Measurements from ENCODE around the gene HDDC3.
"Not testable (repeated sequence)": the region's sequence is repeated elsewhere in the genome, so short reads cannot be mapped to it uniquely, and the experiment has no call there.

Gene HDDC3

DNA sequence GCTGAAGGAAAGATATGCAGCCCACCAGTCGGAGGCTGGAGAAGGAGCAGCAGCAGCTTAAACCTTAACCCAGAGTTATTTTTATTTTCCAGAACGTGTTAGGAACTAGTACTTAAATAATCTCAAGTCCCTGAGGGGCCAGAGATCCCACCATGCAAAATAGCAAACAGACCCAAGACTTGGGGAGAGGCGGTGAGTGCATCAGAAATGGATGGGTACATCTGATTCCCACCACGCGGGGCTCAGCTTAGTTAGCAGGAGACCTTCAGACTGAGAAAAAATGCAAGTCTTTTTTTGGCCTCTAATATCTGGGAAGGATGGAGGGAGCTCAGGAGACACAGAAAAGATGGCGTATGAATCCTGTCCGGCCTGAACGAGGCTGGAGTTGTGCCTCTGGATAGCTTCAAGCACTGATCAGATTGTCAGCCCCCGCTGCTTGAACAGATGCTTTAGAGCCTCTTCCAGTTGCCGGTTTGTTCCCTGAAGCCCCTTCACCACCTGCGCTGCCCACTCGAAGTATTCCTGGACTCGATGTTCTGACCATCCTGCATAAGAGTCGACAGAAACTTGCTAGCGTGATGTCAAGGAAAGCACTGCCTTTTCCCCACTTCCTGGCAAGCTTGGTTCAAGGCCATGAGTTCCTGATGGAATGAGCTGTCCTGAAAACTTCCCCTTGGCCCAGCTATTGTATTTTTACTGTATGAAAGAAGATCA, 1.3 kb downstream of the HDDC3 start:
- DNase-seq (ENCODE audit: low read depth): no peak

DNA sequence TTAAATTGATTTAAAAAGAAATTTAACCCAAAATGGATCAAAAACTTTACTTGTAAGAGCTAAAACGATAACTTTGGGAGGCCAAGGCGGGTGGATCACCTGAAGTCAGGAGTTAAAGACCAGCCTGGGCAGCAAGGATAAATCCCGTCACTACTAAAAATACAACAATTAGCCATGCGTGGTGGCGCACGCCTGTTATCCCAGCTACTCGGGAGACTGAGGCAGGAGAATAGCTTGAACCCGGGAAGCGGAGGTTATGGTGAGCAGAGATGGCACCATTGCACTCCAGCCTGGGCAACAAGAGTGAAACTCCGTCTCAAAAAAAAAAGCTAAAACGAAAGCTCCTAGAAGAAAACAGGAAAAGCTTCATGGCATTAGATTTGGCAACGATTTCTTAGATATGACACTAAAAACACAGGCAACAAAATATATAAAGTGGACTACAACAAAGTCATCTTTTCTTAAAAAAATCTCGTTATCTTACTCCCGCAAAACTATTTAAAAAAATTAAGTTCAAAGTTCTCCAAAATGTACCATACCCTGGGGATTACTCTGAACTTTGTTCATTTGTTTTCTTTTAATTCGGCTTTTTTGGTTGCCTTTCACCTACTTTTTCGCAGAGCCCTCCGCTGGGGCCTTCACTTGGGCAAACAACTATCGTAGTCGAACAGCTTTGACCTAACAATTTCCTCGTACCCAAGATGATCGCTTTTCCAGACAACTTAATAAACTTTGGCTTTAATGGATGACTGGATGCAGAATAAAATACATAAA, 2.9 kb downstream of the HDDC3 start:
- DNase-seq (ENCODE audit: low read depth): no peak

DNA sequence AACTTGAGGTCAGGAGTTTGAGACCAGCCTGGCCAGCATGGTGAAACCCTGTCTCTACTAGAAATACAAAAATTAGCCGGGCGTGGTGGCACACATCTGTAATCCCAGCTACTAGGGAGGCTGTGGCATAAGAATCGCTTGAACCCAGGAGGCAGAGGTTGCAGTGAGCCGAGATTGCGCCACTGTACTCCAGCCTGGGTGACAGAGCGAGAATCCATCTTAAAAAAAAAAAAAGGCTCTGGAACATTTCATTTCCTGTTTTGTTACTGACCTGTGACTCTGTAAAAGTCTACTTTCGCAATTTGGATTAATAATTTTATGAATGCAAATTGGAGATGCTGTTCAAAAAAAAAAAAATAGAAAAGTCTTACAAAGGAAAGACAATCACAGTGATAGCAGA, 4.2 kb downstream of the HDDC3 start:
- not testable (repeated sequence) for DNase-seq (ENCODE audit: low read depth)

DNA sequence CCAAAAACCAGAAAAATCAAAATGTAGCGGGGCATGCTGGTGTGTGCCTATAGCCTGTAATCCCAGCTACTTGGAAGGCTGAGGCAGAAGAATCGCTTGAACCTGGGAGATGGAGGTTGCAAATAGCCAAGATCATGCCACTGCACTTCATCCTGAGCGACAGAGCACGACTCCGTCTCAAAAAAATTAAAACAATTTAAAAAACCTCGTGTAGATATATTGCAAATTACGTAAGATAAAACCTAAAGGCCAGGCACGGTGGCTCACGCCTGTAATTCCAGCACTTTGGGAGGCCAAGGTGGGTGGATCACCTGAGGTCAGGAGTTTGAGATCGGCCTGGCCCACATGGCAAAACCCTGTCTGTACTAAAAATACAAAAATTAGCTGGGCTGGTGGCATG, 5.6 kb downstream of the HDDC3 start:
- DNase-seq (ENCODE audit: low read depth): not testable (repeated sequence)

DNA sequence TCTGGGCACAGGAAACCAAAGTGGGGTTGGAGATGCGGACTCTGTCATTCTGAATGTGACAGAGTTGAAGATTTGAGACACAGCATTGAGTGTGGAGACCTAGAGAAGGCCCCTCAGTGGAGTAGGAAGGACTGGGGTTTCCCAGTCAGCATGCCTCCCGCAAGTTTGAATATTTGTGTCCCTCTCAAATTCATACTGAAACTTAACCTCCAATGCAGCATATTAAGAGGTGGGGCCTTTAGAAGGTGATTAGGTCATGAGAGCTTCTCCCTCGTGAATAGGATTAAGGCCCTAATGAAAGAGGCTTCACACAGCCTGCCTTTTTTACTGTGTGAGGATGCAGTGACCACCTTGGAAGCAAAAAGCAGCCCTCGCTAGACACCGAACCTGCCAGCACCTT, 8.0 kb downstream of the HDDC3 start:
- no peak for DNase-seq (ENCODE audit: low read depth)

DNA sequence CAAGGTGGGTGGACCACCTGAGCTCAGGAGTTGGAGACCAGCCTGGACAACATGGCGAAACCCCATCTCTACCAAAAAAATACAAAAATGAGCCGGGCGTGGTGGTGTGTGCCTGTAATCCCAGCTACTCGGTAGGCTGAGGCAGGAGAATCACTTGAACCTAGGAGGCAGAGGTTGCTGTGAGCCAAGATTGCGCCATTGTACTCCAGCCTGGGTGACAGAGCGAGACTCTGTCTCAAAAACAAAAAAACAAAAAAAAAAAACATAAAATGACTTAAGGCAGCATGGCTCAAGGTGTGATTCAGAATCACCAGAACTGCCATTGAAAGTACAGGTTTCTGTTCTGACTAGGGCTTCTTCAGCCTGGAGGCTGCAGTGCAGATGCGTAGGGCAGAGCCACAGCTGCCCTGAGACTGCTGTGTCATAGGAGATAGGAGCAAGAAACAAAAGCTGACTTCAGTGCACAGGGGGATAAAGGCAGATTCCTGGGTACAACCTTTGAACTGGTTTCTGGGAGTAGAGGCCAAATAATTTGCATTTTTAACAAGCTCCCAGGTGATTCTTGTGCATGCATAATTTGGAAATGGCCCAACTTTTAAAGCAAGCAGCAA, 9.5 kb downstream of the HDDC3 start:
- not testable (repeated sequence) for DNase-seq (ENCODE audit: low read depth)

DNA sequence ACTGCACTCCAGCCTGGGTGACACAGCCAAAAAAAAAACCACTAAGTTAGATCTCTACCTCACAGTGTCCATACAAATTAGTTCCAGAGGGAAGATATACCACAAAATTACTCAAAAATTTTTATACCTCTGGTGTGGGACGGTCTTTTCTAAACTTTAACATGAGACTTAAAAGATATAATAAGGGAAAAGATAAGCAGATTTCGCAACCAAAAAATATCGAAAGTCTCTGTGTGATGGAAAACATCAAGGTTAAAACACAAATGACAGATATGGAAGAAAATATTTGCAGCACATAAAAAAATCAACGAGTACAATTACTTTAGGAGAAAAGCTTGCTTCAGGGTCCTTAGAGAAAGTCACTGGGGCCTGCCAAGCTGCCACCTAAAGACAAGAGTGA, 10.5 kb downstream of the HDDC3 start:
- no peak for DNase-seq (ENCODE audit: low read depth)

DNA sequence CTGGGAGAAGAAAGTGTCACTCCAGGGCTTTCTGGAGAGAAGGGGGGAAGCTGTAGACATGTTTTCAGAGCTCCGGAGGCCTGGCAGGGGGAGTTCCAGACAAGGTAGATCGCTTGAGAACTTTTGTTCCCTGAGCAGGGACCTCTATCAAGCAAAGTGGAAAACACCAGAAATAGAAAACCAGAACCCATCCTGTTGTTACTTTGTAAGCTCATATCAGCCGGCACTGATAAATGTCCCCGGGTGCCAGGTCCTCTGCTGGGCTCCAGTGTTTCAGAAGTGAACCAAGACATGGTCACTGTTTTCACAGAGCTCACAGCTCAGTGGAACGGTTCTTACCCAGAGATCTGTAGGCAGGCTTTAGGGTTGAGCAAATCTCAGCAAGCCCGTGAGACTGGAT, 13.5 kb downstream of the HDDC3 start:
- no peak for DNase-seq (ENCODE audit: low read depth)

DNA sequence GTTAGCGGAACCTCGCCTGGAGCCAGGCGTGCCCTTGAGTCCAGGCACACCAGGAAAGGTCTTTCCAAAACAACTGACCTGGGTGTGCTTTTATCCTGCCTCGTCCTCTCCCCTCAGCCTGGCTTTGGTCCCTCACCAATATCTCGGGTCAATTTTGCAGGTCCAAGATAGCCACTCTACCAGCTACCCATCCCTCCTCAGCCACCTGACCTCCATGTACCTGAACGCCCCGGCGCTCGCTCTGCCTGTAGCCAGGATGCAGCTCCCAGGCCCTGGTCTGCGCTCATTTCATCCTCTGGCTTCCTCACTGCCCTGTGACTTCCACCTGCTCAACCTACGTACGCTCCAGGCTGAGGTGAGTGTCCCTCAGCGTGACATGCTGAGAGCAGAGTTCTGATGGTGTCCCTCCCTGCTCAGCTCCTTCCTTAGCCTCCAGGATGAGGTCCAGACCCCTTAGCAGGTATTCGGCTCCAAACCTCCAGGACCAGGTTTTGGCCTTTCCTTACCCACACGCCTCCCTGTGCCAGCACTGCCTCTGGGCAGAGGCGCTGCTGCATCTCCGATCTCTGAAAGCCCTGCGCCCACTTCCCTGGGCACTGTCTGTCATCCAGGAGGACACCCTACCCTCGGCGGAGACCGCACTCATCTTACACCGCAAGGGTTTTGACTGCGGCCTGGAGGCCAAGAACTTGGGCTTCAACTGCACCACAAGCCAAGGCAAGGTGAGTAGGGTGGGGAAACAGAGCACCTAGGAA, 14.1 kb downstream of the HDDC3 start:
- no peak for DNase-seq (ENCODE audit: low read depth)

DNA sequence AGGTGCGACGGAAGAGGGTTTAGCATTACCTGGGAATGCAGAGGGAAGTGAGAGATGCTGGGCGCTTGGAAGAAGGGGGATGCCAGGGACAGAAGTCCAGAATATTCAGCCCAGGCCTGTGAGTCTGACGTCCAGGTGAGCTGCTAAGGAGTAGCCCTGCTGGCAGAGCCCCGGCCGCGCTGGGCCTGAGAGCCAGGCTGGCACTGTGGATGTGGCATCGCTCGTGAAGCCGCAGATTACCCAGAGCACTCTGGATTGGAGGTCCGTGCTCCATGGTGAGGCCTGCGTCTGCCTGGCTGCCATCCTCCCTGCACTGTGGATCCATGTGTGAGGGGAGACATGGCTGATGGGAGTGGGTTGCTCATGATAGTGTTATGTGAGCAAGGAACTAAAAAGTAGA, 14.8 kb downstream of the HDDC3 start:
- DNase-seq (ENCODE audit: low read depth): no peak

DNA sequence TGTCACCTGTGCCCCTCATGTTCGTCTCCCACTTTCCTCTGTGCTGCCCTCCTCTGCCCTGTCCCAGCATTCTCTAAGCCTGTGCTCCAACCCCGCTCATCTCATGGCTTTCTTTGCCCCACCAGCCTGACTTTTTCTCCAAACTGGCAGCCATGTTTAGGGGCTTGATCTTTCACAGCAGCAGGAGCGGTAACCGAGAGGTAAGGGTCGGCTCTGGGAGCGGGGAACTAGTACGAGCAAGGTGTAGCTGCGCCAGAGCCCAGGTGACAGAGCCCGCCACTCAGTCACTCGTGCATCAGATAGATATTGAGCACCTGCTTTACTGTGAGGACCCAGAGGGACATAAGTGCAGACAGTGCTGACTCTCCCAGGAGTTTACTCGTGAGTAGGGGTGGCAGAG, 15.9 kb downstream of the HDDC3 start:
- no peak for DNase-seq (ENCODE audit: low read depth)

DNA sequence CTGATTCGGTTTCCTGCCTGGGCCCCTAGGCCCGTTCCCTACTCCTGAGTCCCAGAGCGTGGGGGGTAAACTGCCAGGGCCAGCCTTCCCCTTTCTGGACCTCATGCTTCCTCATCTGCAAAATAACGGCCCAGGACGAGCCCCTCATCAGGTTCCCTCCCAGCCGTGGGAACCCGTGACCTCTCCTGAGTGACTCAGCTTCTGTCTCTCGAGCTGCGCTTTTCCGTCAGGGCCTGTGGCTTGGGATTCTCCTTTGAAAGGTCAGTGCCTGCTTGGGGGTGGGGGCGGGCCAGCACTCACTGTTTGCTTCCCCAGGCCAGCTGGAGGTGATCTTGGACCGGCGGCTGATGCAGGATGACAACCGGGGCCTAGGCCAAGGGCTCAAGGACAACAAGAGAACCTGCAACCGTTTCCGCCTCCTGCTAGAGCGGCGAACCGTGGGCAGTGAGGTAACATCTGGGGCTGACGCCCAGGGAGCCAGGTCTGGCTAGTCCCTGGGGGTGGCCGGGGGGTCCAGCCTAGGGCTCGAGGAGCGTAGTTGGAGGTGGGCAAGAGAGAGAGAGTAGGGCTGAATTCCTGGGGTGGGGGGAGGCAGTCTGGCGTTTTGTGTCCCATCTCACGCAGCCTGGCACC, 16.4 kb downstream of the HDDC3 start:
- DNase-seq (ENCODE audit: low read depth): no peak

DNA sequence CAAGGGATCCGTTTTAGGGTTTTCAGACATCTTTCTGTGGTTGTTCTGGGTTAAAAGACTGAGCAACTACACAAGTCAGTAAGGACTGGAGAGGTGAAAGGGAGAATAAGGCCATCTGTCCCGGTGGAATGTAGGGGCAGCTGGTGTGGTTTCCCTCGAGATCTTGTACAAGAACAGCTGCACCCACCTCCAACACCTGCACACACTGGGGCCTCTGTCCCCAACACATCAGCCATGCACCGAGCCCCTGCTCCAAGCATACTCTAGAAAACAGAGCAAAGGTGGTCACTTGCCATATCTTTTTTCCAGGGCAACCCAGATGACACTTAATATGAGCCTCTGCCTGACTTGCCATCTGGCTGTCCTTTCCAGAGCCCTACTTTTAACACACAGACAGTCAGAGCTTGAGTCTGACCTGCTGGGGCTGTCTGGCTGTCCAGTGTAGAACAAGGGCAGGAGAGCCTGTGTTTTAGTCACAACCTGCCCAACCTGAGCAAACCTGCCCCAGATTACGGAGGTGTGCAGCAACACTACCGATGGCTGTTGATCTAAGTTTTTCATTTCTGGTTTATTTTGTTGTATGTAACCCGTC, 17.0 kb downstream of the HDDC3 start:
- no peak for DNase-seq (ENCODE audit: low read depth)

DNA sequence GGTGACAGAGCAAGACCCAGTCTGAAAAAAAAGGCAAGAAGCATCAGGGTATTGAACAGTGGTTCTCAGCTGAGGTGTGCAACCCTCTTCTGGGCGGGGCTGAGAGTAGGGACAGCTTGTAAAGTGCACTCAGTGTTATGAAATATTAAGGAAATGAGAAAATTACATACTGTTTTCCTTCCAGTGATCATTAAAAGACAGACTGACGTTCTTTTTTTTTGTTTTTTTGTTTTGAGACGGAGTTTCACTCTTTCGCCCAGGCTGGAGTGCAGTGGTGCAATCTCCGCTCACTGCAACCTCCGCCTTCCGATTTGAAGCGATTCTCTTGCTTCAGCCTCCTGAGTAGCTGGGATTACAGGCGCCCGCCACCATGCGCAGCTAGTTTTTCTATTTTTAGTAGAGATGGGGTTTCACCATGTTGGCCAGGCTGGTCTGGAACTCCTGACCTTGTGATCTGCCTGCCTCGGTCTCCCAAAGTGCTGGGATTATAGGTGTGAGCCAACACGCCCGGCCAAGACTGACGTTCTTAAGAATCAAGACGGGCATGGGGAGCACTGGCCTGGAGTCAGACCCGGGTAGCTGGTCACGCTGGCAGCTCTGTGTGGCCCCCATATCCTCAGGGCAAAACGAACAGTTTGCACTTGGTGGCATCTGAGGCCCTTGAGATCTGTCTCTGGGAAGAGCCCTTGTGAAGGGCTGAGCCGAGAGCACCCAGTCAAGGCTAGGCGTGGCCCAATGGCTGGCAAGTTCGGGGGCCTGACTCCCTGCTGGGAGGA, 17.9 kb downstream of the HDDC3 start:
- DNase-seq (ENCODE audit: low read depth): no peak

DNA sequence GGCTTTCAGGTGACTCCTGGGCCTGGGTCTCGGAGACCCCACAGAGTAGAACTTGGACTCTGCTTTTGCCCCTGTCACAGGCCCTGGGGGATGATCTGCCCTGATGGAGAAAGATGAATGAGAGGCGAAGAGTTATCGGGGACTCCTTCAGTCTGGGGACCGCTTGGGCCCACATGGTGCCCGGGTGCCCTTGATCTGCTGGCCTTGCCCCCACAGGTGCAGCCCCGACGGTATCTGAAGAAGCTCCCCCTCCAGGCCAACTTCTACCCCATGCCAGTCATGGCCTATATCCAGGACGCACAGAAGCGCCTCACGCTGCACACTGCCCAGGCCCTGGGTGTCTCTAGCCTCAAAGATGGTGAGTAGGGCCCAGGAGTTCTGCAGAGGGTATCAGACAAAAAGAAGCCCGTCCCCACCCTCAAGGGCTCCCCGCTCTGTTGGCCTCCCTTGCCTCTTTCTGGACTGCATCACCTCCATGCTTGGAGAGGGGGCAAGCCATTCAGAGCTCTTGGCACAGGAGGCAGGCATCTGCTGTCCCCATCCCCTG, 18.9 kb downstream of the HDDC3 start:
- no peak for DNase-seq (ENCODE audit: low read depth)

DNA sequence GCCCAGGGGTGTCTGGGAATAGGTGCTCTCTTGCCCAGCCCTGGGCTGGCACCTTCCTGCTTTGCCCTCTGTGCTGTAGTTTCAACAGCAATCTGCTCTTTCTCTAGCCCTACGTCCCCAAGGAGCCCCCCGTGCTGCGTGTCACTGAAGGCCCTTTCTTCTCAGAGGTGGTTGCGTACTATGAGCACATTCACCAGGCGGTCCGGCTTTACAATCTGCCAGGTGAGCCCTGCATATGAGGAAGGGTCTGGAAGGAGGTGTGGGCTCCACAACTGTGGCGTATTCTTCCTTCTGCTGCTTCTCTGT, 19.6 kb downstream of the HDDC3 start:
- DNase-seq (ENCODE audit: low read depth): no peak

DNA sequence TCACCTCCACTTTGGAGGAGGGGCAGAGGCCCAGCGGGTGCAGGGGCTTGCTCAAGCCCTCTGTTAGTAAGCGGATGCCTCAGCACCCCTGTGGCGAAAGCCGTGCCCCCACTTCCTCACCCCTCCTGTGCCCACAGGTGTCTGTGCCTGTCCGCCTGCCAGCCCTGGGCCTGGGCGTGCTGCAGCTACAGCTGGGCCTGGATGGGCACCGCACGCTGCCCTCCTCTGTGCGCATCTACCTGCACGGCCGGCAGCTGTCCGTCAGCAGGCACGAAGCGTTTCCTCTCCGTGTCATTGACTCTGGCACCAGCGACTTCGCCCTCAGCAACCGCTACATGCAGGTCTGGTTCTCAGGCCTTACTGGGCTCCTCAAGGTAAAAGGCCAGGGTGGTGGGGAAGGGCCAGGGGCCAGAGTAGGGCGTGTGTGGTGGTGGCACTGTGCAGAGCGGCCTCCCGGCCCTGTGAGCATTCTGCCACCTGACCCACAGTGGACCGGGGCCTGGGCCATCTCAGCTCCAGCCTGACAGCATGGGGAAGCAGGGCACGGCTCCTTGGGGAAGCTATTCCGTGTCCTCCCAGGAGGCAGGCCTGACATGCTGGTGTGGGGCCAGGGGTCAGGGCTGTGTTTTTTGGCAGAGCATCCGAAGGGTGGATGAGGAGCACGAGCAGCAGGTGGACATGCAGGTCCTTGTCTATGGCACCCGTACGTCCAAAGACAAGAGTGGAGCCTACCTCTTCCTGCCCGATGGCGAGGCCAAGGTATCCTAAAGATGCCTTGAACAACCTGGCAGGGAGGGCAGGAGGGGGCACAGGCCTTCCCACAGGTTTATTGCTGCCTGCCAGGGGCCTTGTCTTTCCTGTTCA, 20.2 kb downstream of the HDDC3 start:
- no peak for DNase-seq (ENCODE audit: low read depth)

DNA sequence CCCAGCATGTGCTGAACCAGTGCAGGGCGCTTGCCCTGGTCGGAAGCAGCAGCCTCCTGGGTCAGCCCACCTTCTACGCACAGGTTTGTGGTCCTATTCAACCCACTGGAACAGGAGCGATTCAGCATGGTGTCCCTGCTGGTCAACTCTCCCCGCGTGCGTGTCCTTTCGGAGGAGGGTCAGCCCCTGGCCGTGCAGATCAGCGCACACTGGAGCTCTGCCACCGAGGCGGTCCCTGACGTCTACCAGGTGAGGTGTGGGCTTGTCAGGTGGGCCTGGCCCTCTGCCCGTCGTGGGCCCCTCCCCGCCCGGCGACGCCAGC, 21.1 kb downstream of the HDDC3 start:
- no peak for DNase-seq (ENCODE audit: low read depth)

DNA sequence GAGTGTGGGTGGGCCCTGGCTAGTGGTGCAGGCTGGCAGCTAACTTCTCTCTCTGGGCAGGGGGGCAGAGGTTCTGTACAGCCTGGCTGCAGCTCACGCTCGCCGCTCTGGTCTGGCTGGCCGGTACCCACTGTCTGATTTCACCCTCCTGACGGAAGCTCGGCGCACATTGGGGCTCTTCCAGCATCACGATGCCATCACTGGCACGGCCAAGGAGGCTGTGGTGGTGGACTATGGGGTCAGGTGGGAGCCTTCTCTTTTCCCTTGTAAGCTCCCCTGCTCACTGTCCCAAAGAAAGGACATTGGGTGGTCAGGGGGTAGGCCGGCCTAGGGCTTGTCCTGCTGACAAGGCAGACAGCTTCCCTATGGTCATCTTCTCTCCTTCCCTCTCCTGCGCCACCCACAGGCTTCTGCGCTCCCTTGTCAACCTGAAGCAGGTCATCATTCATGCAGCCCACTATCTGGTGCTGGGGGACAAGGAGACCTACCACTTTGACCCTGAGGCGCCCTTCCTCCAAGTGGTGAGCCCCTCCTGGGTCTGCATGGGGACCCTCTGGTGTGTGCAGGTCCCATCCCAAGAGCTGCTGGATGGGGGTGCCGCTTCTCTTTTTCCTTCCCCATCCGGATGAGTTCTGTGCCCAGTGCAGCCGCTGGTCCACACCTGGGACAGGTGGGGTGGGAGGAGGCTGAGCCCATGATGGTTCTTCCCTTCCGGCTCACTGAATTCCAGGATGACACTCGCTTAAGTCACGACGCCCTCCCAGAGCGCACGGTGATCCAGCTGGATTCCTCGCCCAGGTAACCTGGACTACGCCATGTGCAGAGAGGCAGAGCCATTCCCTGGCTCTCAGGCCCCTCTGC, 21.7 kb downstream of the HDDC3 start:
- DNase-seq (ENCODE audit: low read depth): no peak
